GM03348 (cell line): ENCODE results near the gene CCSER2.
A peak's percentile ranks its signal among the peaks of the same experiment; 100 is the strongest.
"Not testable (repeated sequence)": the region's sequence is repeated elsewhere in the genome, so short reads cannot be mapped to it uniquely, and the experiment has no call there.

Experiments used
- DNase-seq: peaks from one replicate; pipeline ENCODE4 v3.0.0; 2012; ENCODE audit warnings: low spot score

CCSER2 gene

DNA sequence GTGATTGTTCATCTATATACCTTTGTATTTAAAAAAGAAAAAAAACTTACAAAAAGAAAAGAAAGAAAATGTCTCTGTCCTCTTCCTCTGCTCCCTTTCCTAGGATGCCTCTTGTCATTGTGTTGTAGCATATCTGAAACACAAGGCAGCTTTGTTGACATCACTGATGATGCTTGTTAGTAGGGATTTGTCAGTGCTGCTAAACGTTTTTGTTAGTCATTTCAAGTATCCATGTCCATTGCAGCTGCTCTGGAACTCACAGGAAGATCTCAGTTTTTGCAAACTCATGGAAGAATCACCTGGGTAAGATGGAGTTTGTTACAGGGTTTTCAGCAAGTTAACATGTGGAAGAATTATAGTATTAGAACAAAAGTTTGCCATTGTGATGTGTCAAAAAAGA lies 123.6 kb downstream of the CCSER2 start:
- DNase-seq, result no peak

DNA sequence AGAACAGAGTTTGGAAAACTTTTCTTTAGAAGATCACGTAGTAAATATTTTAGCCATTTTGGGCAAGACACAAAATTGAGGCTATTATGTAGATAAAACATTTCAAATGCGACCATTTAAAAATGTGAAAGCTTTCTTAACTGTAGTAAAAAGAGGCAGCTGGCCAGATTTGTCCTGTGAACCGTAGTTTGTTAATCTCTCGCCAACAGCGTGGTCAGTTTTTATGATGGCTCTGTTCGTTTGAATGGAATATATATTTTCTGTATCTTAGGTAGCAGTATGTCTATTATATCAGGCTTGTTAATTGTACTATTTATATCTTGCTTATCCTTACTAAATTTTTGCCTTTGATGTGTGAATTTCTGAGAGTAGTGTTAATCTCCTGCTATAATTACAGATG lies 124.9 kb downstream of the CCSER2 start:
- no peak for DNase-seq

DNA sequence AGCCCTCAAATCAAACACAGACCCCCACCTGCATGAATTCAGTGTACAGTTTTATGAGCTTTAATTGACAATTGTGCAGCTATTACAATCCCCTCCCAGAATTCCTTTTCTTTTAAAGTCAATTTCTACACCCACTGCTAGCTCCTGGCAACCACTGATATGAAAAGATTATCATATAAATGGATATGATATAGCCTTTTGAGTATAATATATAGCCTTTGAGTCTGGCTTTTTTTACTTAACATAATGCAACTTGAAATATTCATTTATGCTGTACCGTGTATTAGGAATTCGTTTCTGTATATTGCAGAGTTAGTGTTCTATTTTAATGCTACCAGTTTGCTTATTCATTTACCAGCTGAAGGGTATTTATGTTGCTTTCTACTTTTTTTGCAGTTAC lies 127.7 kb downstream of the CCSER2 start:
- DNase-seq, result no peak

DNA sequence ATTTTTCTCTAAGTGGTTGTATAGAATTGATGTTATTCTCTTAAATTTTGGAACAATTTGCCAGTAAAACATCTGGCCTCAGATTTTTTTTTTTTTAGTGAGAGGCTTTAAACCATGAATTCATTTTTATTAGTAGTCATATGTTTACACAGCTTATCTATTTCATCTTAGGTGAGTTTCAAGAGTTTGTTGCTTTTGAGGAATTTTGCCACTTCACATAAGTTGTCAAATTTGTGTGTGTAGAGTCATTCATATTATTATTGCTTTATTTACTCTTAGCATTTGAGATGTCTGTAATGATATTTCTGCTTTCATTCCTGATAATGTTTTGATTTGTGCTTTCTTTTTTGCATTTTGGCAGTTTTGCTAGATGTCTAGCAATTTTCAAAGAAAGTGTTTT lies 132.1 kb downstream of the CCSER2 start:
- DNase-seq, result no peak

DNA sequence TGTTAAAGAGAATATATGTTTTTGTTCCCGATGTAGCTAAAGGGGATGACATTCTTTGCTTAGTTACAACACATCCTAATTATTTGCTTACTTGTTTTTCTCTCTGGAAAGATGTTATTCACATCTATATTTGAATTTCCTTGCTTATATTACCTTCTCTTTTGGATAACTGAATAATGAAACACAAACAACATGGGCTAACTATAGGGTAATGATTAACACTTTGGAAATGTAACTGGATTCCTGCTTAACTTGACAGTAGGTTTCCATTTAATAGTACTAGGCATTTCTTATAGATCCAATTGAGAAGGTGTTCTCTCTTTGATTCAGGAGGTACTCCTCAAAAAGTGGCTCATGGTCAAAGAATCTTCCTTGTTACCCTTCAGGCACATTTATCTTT lies 141.1 kb downstream of the CCSER2 start:
- DNase-seq, result peak; percentile 4

DNA sequence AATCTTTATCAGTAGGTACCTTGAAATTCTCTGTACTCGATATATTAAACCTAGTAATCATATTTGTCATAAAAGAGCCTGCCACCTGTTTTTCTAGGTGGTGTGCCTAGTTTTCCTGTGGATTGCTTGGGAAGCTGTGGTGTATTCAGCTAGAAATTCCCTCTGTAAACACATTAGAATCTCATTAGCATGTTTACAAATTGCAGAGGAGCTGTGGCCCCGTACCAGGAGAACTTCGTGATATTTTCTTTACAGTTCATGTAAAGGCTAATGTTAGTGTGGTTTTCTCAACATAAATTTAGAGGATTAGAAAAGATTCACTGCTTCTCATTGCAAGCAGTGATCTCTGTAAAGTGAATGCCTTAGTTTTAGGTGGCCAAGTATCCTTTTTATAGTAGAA lies 144.7 kb downstream of the CCSER2 start:
- no peak for DNase-seq

DNA sequence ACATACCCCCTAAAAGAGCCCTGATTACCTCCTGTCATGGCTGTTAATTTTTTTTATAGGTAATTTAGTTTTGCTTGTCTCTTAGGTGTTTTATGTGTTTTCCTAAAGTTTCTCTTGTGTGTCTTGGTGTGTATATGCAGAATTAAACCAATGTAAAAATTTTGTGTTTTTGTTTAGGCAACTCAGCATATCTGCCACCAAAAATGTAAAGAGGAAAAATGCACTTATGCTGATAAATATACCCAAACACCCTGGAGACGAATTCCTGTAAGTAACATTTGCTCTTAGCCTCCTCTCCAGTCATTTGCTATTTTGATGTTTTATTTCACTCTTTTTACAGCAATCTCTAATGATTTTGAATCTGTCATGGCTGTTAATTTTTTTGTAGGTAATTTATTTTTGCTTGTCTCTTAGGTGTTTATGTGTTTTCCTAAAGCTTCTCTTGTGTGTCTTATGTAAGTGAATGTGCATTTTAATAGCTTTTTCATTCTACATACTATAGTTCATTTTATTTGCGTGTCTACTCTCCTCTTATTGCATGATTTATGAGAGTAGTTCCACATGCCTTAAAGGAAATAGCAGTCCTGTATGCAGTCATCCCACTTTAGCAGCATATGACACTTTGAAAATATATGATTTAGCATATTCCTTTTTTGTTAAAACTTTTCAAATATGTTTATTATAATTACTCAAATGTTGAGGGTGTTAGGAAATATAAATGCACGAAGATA lies 149.2 kb downstream of the CCSER2 start:
- DNase-seq, result no peak

DNA sequence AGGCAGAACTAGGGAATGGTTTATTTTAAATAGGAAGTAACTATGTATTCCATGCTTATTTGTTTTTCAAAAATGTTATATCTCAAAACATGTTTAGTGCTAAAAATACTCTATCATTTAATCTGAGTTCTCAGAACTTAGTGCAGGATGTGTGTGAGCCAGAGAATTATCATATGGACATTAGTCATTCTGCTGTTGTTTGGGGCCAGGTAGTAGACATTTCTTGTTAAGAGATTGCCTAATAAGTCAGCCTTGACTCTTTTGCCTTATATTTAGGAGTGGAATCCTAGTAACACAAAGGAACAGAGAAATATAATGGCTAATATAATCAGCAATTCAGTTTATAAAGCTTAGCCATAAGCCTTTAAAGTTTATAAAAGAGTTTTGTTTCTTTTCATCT lies 149.8 kb downstream of the CCSER2 start:
- DNase-seq, result peak; percentile 5

DNA sequence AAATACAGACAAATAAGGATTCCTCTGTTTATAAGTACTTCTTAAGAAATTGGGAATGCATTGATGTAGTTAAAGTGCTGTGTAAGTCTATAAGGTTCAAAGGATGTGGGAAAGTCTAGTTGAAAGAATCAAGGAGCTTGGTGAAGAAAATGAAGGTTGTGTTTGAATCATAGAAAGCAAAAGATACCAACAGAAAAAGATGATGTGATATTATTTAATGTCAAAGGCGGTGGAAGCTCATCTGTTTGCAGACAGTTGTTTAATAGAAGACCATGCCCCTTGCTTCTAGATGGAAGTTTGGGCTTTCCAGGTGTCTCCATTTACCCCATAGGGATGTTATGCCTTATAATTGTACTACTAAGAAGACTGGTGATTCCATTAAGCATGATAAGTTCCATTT lies 150.3 kb downstream of the CCSER2 start:
- no peak for DNase-seq

DNA sequence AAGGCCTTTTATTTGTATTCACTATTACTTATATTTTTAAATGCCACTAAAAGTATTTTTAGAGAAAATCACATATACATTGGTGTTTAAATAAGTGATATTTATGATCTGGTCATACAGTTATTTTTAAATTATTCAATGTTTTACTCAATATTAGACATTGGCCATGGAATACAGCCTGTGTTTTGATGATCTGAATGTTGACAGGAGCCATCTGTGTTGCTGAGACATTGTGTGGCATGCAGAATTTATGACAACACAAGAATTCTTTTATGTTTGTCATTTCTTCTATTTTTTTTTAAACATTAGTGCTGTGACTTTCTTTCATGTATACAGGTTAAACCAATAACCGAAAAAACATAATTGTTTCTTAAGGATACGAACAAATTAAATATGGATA lies 156.2 kb downstream of the CCSER2 start:
- no peak for DNase-seq

DNA sequence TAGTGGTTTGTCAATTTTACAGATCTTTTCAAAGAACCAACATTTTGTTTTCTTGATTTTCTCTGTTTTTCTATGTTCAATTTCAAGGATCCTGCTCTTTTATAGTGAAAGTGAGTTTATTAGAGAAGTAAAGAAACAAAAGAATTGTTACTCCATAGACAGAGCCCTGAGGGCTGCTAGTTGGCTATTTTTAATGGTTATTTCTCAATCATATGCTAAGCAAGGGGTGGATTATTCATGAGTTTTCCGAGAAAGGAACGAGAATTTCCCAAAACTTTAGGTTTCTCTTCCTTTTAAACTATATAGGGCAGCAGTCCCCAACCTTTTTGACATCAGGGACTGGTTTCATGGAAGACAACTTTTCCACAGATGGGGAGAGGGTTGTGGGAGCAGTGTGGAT lies 165.0 kb downstream of the CCSER2 start:
- DNase-seq, result no peak

DNA sequence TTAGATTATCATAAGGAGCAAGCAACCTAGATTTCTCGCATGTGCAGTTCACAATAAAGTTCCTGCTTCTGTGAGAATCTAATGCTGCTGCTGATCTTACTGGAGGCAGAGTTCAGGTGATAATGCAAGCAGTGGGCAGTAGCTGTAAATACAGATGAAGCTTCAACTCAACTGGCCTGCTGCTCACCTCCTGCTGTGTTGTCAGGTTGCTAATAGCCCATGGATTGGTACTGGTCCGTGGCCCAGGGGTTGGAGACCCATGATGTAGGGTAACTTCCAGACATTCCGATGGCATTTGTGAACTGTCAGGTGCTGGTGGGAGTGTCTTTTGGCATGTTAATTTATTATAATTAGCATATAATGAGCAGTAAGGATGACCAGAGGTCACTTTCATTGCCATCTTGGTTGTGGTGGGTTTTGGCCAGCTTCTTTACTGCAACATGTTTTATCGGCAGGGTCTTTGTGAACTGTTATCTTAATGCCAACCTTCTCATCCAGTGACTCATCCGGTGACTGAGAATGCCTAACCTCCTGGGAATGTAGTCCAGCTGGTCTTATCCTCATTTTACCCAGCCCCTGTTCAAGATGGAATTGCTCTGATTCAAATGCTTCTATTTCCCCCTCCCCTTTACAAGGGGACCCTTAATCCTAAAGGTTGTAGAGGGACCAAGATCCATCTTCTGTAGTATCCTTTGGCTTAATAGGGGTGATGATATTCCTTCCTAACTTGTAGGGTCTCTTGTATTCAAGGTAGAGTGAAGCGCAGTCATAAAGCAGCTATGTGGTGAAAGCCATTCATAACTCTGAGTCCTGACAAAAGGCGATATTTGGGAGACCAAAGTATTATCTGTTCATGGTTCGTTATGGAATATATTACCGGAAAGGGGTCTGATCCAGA lies 165.8 kb downstream of the CCSER2 start:
- peak; percentile 12 for DNase-seq

DNA sequence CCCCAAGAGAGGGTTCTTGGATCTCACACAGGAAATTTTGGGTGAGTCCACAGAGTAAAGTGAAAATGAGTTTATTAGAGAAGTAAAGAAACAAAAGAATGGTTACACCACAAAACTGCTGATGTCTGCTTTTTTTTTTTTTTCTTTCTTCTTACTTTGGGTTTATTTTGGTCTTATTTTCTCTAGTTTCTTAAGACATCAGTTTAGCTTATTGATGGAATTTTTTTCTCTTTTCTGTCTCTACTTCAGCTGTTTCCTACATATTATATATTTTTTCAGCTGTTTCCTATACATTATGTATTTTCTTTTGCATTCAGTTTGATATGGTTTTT lies 166.4 kb downstream of the CCSER2 start:
- DNase-seq, result no peak

DNA sequence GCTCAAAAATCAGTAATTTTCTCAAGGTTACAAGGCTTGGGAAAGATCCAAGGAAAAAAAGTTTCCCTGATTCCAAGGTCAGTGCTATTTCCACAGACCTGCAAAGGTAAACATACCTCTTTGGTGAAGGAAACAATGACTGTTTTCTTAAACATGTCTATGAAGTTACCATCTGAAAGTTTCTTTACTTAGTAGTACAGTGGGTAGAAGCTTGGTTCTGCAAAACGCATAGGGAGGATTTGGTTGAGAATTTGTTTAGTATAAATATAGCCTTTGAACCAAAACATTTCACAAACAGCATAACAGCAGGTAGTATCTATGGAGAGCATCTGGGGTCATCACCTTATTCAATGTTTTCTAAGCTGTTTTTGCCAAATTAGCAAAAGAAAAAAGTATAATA lies 169.6 kb downstream of the CCSER2 start:
- no peak for DNase-seq

DNA sequence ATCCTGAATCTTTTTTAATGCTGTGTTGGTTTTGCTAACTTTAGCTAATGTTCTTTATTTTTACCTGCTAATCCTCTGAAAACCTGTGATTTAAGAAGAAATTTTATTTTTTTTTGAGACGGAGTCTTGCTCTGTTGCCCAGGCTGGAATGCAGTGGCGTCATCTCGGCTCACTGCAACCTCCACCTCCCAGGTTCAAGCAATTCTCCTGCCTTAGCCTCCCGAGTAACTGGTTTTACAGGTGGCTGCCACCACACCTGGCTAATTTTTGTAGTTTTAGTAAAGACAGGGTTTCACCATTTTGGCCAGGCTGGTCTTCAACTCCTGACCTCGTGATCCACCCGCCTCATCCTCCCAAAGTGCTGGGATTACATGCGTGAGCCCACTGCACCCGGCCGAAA lies 170.7 kb downstream of the CCSER2 start:
- DNase-seq, result not testable (repeated sequence)

DNA sequence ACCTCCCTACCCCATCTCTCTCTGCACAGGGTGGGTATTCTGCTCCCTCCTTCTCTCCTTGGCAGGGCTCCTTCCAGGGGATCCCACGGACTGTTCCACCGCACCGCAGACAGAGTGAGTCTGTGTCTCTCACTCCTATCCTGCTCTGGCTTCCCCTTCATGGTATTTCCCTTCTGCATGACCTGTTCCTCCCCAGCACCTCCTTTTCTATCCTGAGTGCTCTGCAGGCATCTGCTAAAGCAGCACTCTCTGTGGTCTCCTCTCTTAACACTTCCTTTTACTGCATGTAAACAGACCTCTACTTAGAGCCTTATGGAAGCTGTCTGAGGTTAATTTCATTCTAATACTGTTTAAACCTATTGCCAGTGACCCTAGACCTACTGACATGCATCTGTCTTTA lies 171.5 kb downstream of the CCSER2 start:
- DNase-seq, result no peak

DNA sequence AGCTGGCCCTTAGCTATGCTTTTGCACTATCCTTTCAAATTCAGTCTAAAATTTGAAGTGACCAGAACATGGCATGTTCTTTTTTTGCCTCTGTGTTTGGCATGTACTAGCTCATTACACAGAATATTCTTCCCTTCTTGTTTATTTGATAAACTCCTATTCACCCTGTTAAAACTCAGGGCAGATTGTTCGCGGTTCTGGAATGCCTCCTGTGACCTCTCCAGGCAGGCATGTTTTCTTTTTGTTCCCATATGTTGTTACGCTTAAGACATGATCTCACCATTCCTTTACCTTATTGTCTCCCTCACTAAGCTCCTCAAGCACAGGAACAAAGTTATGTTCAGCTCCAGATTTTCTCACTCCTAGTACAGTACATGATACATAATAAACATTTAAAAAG lies 181.7 kb downstream of the CCSER2 start:
- no peak for DNase-seq

DNA sequence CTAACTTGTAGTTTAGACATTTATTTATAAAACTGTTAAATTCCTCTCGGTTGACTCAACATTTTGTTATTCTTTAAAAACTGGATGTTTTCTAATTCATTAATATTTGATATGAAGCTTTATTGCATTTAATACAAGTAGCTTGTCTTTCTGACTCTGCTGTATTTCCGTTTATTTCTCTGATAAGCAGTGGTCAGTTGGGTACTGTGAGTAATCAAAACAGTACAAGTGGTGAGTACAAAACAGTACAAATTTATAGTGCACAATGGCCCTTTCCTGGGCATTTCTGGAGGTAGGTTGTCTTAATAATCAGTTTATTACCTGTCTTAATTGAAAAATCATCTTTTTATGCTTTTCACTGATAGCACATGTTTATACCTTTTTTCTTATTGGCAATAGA lies 182.7 kb downstream of the CCSER2 start:
- no peak for DNase-seq

DNA sequence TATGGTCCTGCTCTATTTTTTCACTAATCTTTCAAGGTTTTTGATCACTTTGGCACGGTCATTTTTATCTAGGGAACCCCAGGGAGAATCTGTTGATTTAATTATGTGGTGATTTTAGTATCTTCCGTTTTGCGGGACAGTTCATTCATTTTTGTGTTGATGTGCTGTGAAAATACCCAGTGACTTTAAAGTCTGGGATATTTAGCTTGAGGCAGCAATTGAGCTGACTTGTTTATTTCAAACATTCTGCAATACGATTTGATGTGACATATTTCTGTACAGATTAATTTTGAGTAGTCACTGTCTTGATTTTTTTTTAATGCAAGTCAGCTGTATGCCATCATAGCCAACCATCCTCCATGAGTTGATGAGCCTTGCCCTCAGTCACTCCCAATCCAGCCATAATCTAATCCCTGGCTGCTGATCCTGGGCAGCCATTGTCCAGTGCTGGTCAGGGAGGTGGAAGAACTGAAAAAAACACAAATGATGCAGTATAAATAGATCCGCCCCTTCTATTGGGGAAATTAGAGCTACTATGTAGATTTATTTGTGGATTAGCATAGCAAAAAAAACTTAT lies 183.4 kb downstream of the CCSER2 start:
- DNase-seq, result no peak

DNA sequence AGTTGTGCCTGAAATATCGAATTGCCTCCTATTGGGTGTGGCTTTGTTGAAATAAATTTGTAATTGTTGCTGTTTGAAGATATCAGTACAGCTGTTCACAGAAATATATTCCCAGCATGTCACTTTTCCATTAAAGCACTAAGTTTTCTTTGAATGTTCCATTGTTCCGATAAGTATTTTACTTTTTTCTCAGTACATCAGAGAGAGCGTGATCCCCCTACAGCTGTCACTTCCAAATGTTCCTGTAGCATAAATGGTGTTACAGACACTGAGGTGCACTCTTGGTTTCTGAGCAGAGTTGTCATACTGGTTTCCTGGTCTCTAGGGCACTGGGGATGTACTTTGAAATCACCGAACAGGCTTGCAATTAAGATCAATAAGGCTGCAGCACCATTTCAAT lies 189.2 kb downstream of the CCSER2 start:
- no peak for DNase-seq

DNA sequence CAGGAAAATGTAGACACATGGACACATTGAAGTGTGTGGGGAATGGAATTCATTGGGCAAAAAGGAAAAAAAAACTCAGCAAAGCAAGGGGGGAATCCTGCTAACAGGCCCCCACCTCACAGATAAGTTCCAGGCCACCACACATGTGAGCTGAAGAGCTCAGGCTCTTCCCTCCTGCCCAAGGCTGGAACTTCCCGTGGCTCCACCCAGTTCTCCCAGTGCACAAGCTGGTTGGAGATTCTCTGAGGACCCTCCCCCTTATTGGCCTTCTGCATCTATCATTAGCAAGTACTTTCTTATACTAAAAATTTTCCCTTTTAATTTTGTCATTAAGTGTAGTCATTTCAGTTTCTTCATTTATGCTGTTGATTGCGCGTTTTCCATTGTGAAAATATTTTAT lies 190.8 kb downstream of the CCSER2 start:
- no peak for DNase-seq

DNA sequence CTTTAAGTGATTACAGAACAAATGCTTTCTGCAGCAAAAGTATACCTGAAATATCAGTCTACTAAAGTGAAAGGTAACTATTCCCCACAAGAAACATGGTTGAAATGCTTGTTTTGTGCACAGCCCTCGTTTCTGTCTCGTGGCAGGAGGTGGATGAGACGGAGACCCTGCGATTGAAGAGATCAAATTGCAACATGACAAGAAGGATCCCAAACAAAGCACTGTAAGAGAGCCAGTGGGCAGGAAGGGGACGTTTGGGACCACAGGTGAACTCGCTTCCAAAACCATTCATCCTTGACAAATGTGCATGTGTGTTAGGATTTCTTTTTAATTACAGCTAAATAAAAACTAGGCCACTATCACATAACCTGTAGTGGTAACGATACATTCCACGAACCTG lies 192.6 kb downstream of the CCSER2 start:
- no peak for DNase-seq

DNA sequence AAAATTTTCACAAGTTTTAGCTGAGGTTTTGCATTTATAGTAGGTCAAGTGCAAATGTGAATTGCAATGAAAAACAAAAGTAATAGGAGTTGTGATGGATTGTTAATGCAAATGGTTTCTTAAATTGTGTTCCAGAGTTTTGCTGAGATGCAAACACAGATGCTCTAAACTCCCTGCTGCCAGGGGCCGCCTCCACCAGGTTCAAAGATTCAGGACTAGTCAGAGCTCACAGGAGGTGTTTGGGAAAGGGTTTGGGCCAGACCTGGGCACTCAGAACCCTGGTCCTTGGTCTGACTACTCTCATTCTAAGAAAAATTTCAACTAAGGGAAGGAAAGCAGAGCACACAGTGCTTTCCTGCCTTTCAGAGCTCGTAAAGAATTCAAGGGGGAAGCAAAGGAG lies 193.1 kb downstream of the CCSER2 start:
- DNase-seq, result no peak
